ENCODE measurements around the gene RBM15B. TPM values are rescaled to one million over a fixed set of nuclear protein-coding genes. Genes with fewer than 3 reads are reported as not detected.

RBM15B gene
- total RNA-seq, 4 donors from 2014 or later = 21.9 to 33.0 (median 25.4) TPM

- TF ChIP-seq CTCF (IDR thresholded peaks at IDR 0.05; ENCODE audit: low read depth) = no peak
Observed at GRCh38 chr3:51355891-51356578, 35.0 kb upstream of the RBM15B start.

- no peak for TF ChIP-seq CTCF (IDR thresholded peaks at IDR 0.05; ENCODE audit: low read depth)
Observed at GRCh38 chr3:51357856-51358255, 33.2 kb upstream of the RBM15B start.

GRCh38 chr3:51358981-51359380 is 32.1 kb upstream of the RBM15B start:
- no peak for TF ChIP-seq CTCF (IDR thresholded peaks at IDR 0.05; ENCODE audit: low read depth)

GRCh38 chr3:51360806-51361205 is 30.3 kb upstream of the RBM15B start:
- no peak for TF ChIP-seq CTCF (IDR thresholded peaks at IDR 0.05; ENCODE audit: low read depth)

DNA sequence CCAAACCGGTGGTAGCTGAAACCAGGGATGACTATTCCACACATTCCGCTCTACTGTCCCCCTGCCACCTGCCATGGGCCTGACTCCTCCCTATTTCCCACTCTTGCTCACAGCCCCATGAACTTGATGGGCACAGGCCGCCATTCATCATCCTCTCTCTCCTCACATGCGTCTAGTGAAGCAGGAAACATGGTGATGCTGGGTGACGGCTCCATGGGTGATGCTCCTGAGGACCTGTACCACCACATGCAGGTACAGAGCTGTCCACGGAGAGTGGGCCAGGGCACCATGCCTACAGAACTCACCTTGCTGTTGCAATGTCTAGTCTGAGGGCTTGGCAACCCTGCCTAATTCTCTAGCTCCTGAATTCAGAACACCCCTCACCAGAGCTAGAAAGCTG is 29.3 kb upstream of the RBM15B start:
- TF ChIP-seq CTCF (IDR thresholded peaks at IDR 0.05; ENCODE audit: low read depth) = no peak

DNA sequence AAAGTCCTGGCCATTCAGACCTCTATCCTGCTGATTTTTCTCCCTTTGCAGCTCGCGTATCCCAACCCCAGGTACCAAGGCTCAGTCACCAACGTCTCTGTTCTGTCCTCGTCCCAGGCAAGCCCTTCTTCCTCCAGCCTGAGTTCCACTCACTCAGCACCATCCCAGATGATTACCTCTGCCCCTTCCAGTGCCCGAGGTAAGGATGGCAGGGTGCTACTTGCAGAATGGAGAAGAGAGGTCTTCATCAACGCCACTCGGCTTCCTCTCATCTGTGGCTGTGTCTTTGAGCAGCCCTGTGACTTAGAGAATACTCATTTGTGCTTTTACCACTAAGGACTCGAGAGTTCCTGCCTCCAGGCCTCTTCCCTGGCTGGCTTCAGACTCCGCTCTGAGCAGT is 28.6 kb upstream of the RBM15B start:
- TF ChIP-seq CTCF (IDR thresholded peaks at IDR 0.05; ENCODE audit: low read depth) = no peak

- no peak for TF ChIP-seq CTCF (IDR thresholded peaks at IDR 0.05; ENCODE audit: low read depth)
Observed at GRCh38 chr3:51371943-51372557, 19.0 kb upstream of the RBM15B start.
